Measurements from ENCODE around the gene PGS1.

PGS1 gene

DNA sequence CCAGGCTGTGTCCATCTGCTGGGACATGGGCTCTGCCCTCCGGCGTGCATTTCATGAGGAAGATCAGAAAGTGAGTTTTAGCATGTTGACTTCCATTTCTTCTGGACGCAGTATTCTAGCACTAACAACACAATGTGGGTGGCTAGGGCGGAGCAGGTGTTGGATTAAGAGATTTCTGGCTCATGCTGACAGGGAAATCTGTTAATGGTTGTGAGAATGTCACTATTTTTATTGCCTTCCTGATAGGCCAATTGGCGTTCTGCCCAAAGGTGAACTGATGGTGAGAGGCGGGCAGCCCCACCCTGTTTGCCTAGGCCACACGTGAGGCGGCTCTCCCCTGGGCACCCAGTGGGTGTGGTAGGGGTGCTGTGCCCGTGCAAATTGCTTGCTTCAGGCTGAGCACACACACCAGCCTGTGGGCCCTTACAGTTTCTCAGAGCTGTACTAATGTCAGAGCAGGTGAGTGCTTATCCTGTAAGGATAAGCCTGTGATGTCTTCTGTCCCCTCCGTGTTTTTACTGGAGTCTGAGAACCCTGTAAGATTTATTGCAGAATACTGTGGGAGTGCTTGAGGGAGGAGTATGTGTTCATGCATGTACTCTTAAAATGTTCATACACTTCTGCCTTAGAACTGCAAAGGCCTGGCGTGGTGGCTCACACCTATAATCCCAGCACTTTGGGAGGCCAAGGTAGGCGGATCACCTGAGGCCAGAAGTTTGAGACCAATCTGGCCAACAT lies 30.9 kb downstream of the PGS1 start:
- Mint-ChIP-seq H3K36me3 (ENCODE audit: low read depth) (peaks cover 28% of the 10 kb centered on the region), H3K4me3 (no peak overlapping the region), H3K27ac (no peak overlapping the region), H3K4me1 (peaks cover 53% of the 10 kb centered on the region), H3K9me3 (no peaks in the 10 kb centered on the region), H3K27me3 (no peaks in the 10 kb centered on the region)
- DNase-seq (no peak), ATAC-seq (no peak)

DNA sequence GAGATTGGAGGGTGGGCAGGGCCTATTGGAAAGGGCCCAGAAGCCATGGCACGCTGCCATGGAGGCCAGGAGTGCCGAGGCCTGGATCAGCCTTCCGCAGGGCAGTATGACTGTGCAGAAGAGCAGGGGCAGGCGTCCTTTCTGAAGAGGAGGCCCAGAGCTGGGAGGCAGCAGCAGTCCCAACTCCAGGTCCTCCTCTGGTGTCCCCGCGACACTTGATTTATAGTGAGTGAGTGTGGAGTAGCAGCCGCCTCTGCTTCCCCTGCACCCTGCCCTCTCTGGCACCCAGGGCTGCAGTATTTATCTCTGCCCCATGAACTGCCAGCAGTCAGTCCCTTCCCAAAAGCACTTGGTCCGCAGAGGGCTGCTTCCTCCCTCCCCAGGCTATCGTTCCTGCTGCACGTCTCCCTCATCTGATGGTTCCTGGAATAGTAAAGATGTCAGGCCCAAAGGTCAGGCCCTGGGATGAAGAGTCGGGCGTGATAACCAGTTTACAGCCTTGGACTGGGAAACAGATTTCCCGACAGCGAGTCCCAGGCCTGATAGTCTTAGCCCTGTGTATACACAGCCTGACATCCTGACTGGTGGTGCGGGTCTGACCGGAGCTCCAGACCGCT lies 32.9 kb downstream of the PGS1 start:
- no peak for DNase-seq
- H3K9me3 Mint-ChIP-seq, result no peaks in the 10 kb centered on the region
- H3K36me3 Mint-ChIP-seq (ENCODE audit: low read depth), result peaks cover 19% of the 10 kb centered on the region
- no peak for ATAC-seq
- H3K4me3 Mint-ChIP-seq, result no peak overlapping the region
- no peaks in the 10 kb centered on the region for H3K27me3 Mint-ChIP-seq
- peak overlapping the region; percentile 27 for H3K27ac Mint-ChIP-seq
- peaks cover 67% of the 10 kb centered on the region for H3K4me1 Mint-ChIP-seq

DNA sequence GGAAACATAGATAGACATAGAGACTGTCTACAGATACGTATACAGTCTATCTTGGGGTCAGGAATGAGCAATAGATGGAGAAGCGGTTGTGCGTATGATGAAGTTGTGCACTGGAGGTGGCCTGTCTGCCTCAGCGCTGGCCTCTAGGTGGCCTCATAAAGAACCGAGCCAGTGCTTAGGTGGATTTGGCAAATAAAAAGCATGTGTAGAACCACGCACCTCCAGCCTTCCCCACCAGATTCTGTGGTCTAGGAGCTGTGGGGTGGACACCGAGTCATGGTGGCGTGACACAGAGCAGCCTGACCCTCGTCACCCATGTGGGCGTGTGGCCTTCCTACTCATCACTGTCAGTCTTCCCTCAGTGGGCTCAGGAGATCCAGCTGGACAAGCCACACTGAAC lies 34.0 kb downstream of the PGS1 start:
- peaks cover 67% of the 10 kb centered on the region for H3K4me1 Mint-ChIP-seq
- ATAC-seq (peak; percentile 27), DNase-seq (peak; percentile 46)
- no peaks in the 10 kb centered on the region for H3K9me3 Mint-ChIP-seq
- H3K27ac Mint-ChIP-seq, result peak overlapping the region; percentile 75
- peak overlapping the region; percentile 24 for H3K4me3 Mint-ChIP-seq
- peaks cover 22% of the 10 kb centered on the region for H3K36me3 Mint-ChIP-seq (ENCODE audit: low read depth)
- no peaks in the 10 kb centered on the region for H3K27me3 Mint-ChIP-seq

DNA sequence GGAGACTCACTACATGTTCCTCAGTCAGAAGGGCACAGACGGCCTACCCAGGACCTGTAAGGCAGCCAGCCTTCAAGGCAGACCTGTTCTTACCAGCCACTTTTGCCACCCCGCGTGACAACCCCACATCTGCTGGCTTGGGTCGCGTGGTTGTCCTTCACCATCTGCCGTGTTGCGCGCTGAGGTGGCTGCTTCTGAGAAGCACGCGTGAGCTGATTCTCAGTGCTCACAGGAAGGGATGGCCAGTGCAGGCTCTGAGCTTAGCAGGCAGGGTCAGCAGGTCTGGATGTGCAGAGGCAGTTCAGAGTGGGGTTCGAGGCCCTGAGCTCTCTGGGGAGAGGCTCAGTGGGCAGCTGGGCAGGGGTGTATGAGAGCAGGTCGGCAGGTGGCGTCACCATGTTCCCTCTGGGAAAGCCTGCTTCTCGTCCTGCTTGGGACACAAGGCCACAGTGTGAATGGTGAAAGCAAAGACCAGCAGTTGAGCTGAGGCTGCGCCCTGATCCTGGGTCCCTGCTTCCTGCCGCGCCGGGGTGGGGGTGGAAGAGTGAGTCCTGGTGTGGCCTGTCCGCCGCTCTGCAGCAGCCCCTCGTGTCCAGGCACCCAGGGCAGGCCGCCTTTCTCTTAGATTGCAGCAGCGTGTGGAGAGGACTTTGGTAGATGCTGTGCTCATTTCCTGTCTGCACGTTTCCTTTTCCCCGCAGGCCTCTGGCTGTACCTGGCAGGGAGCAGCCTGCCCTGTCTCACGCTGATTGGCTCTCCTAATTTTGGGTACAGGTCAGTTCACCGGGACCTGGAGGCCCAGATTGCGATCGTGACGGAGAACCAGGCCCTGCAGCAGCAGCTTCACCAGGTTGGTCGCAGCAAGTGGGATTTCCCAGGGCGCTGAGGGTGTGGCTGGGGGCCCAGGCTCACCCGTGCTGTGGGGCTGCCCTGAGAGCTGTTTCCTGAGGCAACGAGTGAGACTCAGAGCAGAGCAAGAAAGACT lies 36.0 kb downstream of the PGS1 start:
- H3K4me1 Mint-ChIP-seq, result peaks cover 60% of the 10 kb centered on the region
- H3K27ac Mint-ChIP-seq, result peak overlapping the region; percentile 75
- H3K27me3 Mint-ChIP-seq, result no peaks in the 10 kb centered on the region
- no peaks in the 10 kb centered on the region for H3K9me3 Mint-ChIP-seq
- DNase-seq (peak; percentile 46), ATAC-seq (peak; percentile 37)
- no peak overlapping the region for H3K4me3 Mint-ChIP-seq
- peaks cover 25% of the 10 kb centered on the region for H3K36me3 Mint-ChIP-seq (ENCODE audit: low read depth)

DNA sequence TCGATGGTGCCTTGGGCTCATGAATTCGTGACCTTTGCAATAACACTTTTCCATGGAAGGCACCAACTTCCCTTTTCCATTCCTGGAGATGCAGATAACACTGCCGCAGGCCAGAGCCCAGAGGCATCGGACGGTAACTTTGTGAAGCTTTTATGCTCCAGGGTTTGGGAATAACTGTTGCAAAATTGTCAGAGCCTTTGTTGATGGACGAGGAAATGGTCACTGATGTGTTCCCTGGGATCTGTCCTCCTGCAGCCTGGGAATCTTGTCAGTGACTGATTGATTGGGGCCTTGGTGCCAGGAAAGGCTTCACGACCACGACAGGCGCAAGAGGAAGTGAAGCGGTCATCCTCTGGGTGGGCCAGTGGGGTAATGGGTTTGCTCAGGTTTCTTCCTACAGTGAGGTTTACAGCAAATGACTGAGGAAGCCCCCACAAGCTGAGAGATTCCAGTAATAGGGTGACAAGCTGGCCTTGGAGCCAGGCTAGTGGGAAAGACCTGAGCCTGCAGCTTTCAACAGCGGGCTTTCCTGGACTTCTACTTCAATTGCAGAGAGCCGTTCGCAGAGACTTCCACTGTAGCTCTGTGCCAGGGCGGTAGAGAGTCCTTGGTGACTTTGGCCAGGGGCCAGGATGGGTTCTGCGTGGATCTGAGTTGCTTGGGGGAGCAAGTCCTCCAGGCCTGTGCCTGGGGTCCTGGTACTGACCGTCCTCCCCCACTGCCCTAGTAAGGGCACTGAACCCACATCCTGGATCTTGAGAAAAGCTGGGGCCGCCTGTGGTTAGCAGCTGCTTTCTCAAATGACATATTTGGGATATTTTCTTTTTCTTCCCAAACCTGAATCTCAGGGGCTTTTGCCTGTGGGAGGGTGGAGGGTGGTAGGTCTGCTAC lies 37.6 kb downstream of the PGS1 start:
- DNase-seq, result no peak
- H3K27me3 Mint-ChIP-seq, result no peaks in the 10 kb centered on the region
- H3K36me3 Mint-ChIP-seq (ENCODE audit: low read depth), result peaks cover 24% of the 10 kb centered on the region
- ATAC-seq, result no peak
- no peaks in the 10 kb centered on the region for H3K9me3 Mint-ChIP-seq
- peaks cover 58% of the 10 kb centered on the region for H3K4me1 Mint-ChIP-seq
- H3K4me3 Mint-ChIP-seq, result no peak overlapping the region
- H3K27ac Mint-ChIP-seq, result no peak overlapping the region

DNA sequence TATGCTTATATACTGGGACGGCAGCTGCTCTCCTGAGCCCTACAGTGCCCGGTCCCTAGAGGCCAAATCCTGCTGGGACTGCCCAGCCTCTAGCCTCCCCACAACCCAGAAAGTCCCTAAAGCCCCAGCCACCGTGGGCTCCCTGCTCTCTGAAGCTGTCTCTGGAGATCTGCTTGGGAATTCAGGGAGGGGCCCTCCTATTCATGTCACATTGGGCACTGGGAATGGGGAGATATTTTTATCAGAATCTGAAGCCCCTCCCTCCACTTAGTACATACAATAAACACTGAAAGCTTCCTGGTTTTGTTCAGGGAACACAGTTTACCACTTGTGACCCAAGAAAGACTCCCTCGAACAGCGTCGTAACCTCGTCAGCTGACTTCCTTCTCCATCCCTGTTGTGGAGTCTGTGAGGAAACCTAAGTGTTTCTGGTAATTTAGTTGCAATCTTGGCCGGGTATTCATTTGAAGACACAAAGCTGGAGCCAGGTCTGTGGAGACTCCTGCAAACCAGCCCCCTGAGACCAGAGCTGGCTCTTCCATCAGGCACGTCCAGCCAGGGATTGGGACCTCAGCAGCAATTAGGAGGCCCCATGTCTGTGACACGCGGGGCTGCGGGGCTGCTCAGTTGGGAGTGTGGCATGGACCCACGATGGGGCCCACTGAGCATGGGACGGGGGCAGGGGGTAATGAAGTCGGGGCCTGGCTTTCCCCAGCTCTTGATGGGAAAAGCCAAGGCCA lies 38.5 kb downstream of the PGS1 start:
- peak overlapping the region; percentile 9 for H3K27ac Mint-ChIP-seq
- H3K27me3 Mint-ChIP-seq, result no peaks in the 10 kb centered on the region
- ATAC-seq (no peak), DNase-seq (no peak)
- H3K4me1 Mint-ChIP-seq, result peaks cover 59% of the 10 kb centered on the region
- H3K4me3 Mint-ChIP-seq, result no peak overlapping the region
- peaks cover 26% of the 10 kb centered on the region for H3K36me3 Mint-ChIP-seq (ENCODE audit: low read depth)
- H3K9me3 Mint-ChIP-seq, result no peaks in the 10 kb centered on the region

DNA sequence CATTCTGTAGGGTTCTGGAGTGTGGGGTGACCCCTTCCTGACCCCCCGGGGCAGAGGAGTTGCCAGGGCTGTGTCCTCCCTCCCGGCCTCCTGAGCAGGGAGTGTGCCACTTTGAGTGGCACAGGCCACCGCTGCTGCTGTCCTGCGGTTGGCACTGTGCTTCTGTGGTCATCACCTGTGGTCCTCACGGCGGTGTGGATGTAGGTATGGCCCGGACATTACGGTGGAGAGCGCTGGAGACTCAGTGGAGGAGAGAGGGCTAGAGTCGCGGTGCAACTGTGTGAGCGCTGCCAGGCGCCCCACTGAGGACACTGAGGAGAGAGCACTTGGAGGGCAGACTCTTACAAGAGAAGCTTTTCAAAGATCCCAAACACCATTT lies 39.1 kb downstream of the PGS1 start:
- Mint-ChIP-seq H3K27ac (no peak overlapping the region), H3K4me3 (no peak overlapping the region), H3K4me1 (peaks cover 58% of the 10 kb centered on the region), H3K9me3 (no peaks in the 10 kb centered on the region), H3K36me3 (ENCODE audit: low read depth) (peaks cover 29% of the 10 kb centered on the region), H3K27me3 (no peaks in the 10 kb centered on the region)
- DNase-seq (no peak), ATAC-seq (no peak)

DNA sequence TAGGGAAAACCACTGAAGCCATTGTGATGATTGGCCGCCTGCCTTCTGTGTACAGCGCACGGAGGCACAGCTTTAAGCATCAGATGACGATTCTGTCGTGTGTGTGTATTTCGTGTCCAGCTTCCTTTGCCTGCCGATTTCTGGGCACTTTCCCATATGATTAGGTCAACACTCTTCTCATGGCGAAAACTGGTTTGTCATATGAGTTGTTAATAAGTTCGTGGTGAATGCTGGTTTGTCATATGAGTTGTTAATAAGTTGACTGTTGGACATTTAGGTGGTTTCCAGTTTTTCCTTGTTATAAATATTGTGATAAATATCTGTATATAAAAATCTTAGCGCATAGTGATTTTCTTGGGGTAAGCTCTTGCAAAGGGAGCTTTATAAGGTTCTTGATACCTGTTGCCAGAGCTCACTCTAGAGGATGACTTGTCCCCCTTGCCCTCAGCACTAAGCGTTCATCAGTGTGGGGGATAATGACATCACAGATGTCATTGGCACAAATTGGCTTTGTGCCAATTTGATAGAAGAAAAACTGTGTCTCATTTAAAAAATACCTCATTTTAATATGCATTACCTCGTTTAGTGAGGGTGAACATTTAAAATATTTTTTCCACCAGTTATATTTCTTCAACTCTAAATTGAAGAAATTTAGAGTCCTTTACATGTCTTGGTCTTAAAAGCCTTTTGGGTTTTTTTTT lies 40.0 kb downstream of the PGS1 start:
- Mint-ChIP-seq H3K36me3 (ENCODE audit: low read depth) (peaks cover 30% of the 10 kb centered on the region), H3K27ac (no peak overlapping the region), H3K9me3 (no peaks in the 10 kb centered on the region), H3K27me3 (no peaks in the 10 kb centered on the region), H3K4me1 (peaks cover 48% of the 10 kb centered on the region), H3K4me3 (no peak overlapping the region)
- DNase-seq (no peak), ATAC-seq (no peak)

DNA sequence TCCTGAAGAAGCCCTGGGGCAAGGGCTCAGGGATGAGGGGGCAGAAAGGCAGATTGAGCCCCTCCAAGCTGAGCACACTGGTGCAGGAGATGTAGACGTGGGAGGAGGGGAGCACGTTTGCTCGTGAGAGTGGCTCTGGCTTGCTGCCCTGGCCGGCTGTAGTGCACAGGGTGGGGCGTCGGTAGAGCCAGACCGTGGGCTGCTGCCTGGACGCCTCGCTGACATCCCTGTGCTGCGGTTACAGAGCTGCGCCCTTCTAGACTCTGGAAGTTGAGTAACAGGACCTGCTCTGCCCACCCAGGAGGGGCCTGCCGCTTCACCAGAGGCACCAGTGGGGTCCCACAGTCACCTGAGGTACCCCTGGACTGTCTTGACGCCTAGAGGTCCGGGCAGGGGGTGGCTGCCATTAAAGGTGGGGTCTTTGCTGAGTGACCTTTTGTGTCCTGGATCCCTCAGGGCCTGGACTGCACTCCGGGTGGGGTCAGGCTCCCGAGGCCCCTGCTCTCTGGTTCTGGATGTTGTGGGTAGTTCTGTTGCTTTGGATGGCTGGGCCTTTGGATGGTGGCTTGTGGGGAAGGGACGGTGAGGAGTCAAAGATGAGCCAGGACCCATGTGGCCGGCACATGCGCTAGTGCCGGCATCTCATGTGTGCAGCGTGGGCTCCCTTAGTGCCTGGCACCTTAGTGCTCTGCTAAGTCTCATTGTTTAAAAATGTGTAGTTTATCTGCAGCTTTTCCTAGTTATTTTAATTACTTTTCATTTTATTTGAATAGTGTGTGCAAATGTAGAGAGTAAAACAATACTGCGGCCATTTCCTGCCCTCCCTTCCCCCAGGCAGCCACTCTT lies 41.7 kb downstream of the PGS1 start:
- peaks cover 36% of the 10 kb centered on the region for H3K36me3 Mint-ChIP-seq (ENCODE audit: low read depth)
- peaks cover 31% of the 10 kb centered on the region for H3K4me1 Mint-ChIP-seq
- H3K4me3 Mint-ChIP-seq, result no peak overlapping the region
- ATAC-seq (no peak), DNase-seq (no peak)
- no peaks in the 10 kb centered on the region for H3K27me3 Mint-ChIP-seq
- no peaks in the 10 kb centered on the region for H3K9me3 Mint-ChIP-seq
- H3K27ac Mint-ChIP-seq, result no peak overlapping the region

DNA sequence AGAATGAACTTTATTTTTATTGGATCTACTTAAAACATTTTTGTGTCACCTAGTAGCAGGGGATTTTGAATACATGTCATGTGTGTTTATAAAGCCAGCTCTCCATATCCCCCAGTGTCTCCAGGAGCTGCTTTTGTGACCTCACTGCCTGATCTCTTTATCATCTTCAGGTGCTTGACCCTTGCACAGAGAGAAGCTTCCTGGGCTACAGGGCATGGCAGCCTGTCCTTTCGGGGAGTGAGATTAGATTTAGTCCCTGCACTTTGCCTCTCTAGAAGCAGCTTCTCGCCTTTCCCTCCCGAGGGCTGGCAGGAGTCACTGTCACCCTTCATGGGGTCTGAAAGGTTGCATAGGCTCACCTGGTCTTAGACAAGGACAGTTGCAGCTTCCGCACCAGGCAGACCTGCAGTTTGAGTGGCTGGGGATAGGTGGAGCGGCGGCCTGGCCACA lies 42.7 kb downstream of the PGS1 start:
- H3K36me3 Mint-ChIP-seq (ENCODE audit: low read depth), result peaks cover 34% of the 10 kb centered on the region
- peak overlapping the region; percentile 27 for H3K27ac Mint-ChIP-seq

DNA sequence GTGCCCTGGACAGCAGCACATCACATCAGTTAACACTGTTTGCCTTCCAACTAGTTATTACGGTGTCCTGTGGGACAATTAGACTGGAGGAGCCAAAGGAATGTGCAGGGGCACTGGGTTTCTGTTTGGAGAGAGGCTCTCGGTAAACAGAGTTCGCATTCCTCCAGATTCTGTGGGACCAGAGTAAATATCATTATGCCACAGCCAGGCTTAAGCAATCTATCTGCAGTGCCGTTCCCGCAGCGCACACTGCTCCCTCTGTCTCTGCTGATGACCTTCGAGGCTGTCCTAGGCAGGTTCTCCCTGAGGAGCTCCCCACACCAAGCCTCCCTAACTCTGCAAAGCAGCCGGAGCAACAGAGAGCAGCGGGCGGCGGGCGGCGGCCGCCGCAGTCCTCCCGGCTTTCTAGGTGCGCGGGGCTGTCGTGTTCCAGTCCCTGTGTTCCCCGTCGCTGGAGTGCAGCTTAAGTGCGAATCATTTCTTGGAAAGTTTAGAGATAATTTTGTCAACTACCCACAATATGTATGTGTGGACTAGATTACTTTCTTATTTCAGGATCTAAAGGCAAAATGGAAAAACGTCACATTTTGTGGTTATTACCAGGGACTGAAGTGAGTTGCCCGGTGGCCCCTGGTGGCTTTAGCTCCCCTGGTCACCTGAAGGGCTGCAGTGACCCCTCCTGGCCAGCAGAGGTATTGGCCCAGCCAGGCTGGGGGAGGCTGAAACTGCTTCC lies 43.3 kb downstream of the PGS1 start:
- peak; percentile 76 for DNase-seq
- peaks cover 34% of the 10 kb centered on the region for H3K36me3 Mint-ChIP-seq (ENCODE audit: low read depth)
- no peak overlapping the region for H3K4me3 Mint-ChIP-seq
- H3K4me1 Mint-ChIP-seq, result peaks cover 18% of the 10 kb centered on the region
- no peaks in the 10 kb centered on the region for H3K9me3 Mint-ChIP-seq
- ATAC-seq, result peak; percentile 68
- peak overlapping the region; percentile 27 for H3K27ac Mint-ChIP-seq
- H3K27me3 Mint-ChIP-seq, result no peaks in the 10 kb centered on the region

More for the DNA sequence above, 42.7 kb downstream of the PGS1 start:
- ATAC-seq, result no peak
- peaks cover 22% of the 10 kb centered on the region for H3K4me1 Mint-ChIP-seq
- no peak for DNase-seq
- no peaks in the 10 kb centered on the region for H3K9me3 Mint-ChIP-seq
- no peak overlapping the region for H3K4me3 Mint-ChIP-seq
- no peaks in the 10 kb centered on the region for H3K27me3 Mint-ChIP-seq

DNA sequence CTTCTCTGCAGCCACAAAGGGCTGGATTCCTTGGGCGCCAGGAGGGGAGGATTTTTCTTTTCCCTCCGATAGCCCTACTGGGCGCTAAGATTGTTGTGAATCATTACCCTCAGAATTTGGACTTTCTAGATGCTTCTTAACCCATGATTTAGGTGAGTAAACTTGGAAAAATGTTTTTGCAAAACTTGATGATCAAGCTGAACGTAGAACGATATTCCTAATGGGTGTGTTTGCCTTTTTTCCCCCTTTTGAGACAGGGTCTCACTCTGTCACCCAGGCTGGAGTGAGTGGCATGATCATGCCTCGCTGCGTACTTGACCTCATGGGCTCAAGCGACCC lies 43.8 kb downstream of the PGS1 start:
- ATAC-seq (no peak), DNase-seq (no peak)
- peaks cover 31% of the 10 kb centered on the region for H3K36me3 Mint-ChIP-seq (ENCODE audit: low read depth)
- H3K4me3 Mint-ChIP-seq, result no peak overlapping the region
- no peaks in the 10 kb centered on the region for H3K9me3 Mint-ChIP-seq
- no peak overlapping the region for H3K27ac Mint-ChIP-seq
- H3K27me3 Mint-ChIP-seq, result no peaks in the 10 kb centered on the region
- peaks cover 13% of the 10 kb centered on the region for H3K4me1 Mint-ChIP-seq
